ENCODE results near the gene BICDL1. TPM values are rescaled to one million over a fixed set of nuclear protein-coding genes. Genes with fewer than 3 reads are reported as not detected.

The BICDL1 gene
- total and polyA plus RNA-seq, 2 donors (not counting 3 experiments of a cell fraction or from before 2014, with no cell fraction given), result 0.19 TPM; not detected in 1

- Histone ChIP-seq H3K79me2 (ENCODE audit: control insufficient read depth, insufficient read depth, low read length) (no peaks in the 10 kb centered on the region), H3K4me2 (ENCODE audit: insufficient read depth, low read length) (no peak overlapping the region), H3K27ac (ENCODE audit: insufficient read depth, low read depth, low read length) (no peak overlapping the region), H4K20me1 (replicated peaks; ENCODE audit: control insufficient read depth, extremely low read depth, insufficient read depth, low read length) (no peaks in the 10 kb centered on the region), H3K36me3 (ENCODE audit: control insufficient read depth in 2 of 2, extremely low read depth in 1 of 2, insufficient read depth in 2 of 2, low read length in 2 of 2) (no peaks in the 10 kb centered on the region), H3K9ac (replicated peaks; ENCODE audit: extremely low read depth, insufficient read depth, low read length) (no peak overlapping the region), H3K4me3 (replicated peaks in 1 of 3; ENCODE audit: insufficient read depth in 1 of 3, low read depth in 1 of 3, low read length in 3 of 3) (no peak overlapping the region), H3K9me3 (replicated peaks; ENCODE audit: control insufficient read depth, insufficient read depth, low read length) (no peaks in the 10 kb centered on the region), H3K9me1 (replicated peaks; ENCODE audit: control insufficient read depth, extremely low read depth, insufficient read depth, low read length) (no peaks in the 10 kb centered on the region), H3K4me1 (ENCODE audit: control insufficient read depth, extremely low read depth, insufficient read depth, low read length) (no peaks in the 10 kb centered on the region), H3K27me3 (ENCODE audit: control insufficient read depth in 2 of 2, insufficient read depth in 2 of 2, low read length in 2 of 2) (no peaks in the 10 kb centered on the region), H2AFZ (ENCODE audit: low read depth, low read length) (no peak overlapping the region)
- DNase-seq (ENCODE audit: low read depth, low spot score), result no peak
- intact Hi-C loops (cut with micrococcal nuclease), result no loop called here
- ChIA-PET CTCF (no interaction called here), POLR2A (no interaction called here)
- no peak for TF ChIP-seq GATA2 (IDR thresholded peaks at IDR 0.05; ENCODE audit: insufficient read depth, insufficient read length, low read depth, low read length)
- no peak for TF ChIP-seq FOS (IDR thresholded peaks at IDR 0.05; ENCODE audit: borderline replicate concordance, insufficient read depth, low read length)
- TF ChIP-seq CTCF (IDR thresholded peaks at IDR 0.05; ENCODE audit: extremely low read depth in 1 of 2, insufficient read depth in 1 of 2, low read depth in 1 of 2, low read length in 2 of 2), result no peak
- dilution Hi-C loops (cut with MboI; ENCODE audit: extremely low pct_ligation_motif_present, low sequenced_read_pairs), result no loop called here
- BruUV-seq (replicated peaks), result no TSS peak
- FAIRE-seq, result no peak
Measured at GRCh38 chr12:119959435-119959834, 29.6 kb upstream of the BICDL1 start.

- Histone ChIP-seq H2AFZ (ENCODE audit: low read depth, low read length) (no peak overlapping the region), H3K4me3 (replicated peaks in 1 of 3; ENCODE audit: insufficient read depth in 1 of 3, low read depth in 1 of 3, low read length in 3 of 3) (no peak overlapping the region), H3K9ac (replicated peaks; ENCODE audit: extremely low read depth, insufficient read depth, low read length) (no peak overlapping the region), H3K4me1 (ENCODE audit: control insufficient read depth, extremely low read depth, insufficient read depth, low read length) (no peaks in the 10 kb centered on the region), H3K9me3 (replicated peaks; ENCODE audit: control insufficient read depth, insufficient read depth, low read length) (no peaks in the 10 kb centered on the region), H3K27me3 (ENCODE audit: control insufficient read depth in 2 of 2, insufficient read depth in 2 of 2, low read length in 2 of 2) (peaks cover 0 to 2% of the 10 kb centered on the region in 2 experiments), H3K4me2 (ENCODE audit: insufficient read depth, low read length) (no peak overlapping the region), H3K27ac (ENCODE audit: insufficient read depth, low read depth, low read length) (no peak overlapping the region), H3K79me2 (ENCODE audit: control insufficient read depth, insufficient read depth, low read length) (no peaks in the 10 kb centered on the region), H3K9me1 (replicated peaks; ENCODE audit: control insufficient read depth, extremely low read depth, insufficient read depth, low read length) (no peaks in the 10 kb centered on the region), H3K36me3 (ENCODE audit: control insufficient read depth in 2 of 2, extremely low read depth in 1 of 2, insufficient read depth in 2 of 2, low read length in 2 of 2) (no peaks in the 10 kb centered on the region), H4K20me1 (replicated peaks; ENCODE audit: control insufficient read depth, extremely low read depth, insufficient read depth, low read length) (no peaks in the 10 kb centered on the region)
- intact Hi-C loops (cut with micrococcal nuclease) (no loop called here), dilution Hi-C loops (cut with MboI; ENCODE audit: extremely low pct_ligation_motif_present, low sequenced_read_pairs) (no loop called here)
- TF ChIP-seq GATA2 (IDR thresholded peaks at IDR 0.05; ENCODE audit: insufficient read depth, insufficient read length, low read depth, low read length) (no peak), MYC (IDR thresholded peaks at IDR 0.05; ENCODE audit: low read depth, low read length) (no peak), EZH2 (IDR thresholded peaks at IDR 0.05; ENCODE audit: borderline replicate concordance, low read depth, low read length, severe bottlenecking) (no peak), POLR2AphosphoS5 (IDR thresholded peaks at IDR 0.05; ENCODE audit: insufficient read depth, low read depth, low read length) (no peak), POLR2A (IDR thresholded peaks at IDR 0.05; ENCODE audit: low read depth, low read length) (no peak), CTCF (IDR thresholded peaks at IDR 0.05; ENCODE audit: extremely low read depth in 1 of 2, insufficient read depth in 1 of 2, low read depth in 1 of 2, low read length in 2 of 2) (no peak), MAX (IDR thresholded peaks at IDR 0.05; ENCODE audit: insufficient read depth, insufficient read length) (no peak), JUN (IDR thresholded peaks at IDR 0.05; ENCODE audit: borderline replicate concordance, insufficient read depth, insufficient read length, low read depth) (no peak), FOS (IDR thresholded peaks at IDR 0.05; ENCODE audit: borderline replicate concordance, insufficient read depth, low read length) (no peak)
- DNase-seq (ENCODE audit: low read depth, low spot score) (no peak), FAIRE-seq (no peak)
- POLR2A ChIA-PET, result no interaction called here
- CTCF ChIA-PET, result no interaction called here
- no TSS peak for BruUV-seq (replicated peaks)
Measured at GRCh38 chr12:119964123-119964522, 24.9 kb upstream of the BICDL1 start.

Measured in endothelial cell of umbilical vein (primary cell).